GM10266 (cell line): ENCODE measurements around the gene THBS2.

Experiments used
- DNase-seq: peaks from one replicate; pipeline ENCODE4 v3.0.0; 2012; ENCODE audit errors: extremely low spot score
- CTCF ChIP-seq: IDR thresholded peaks from 2 replicates; pipeline ENCODE4 v1.5.1; 2012; ENCODE audit warnings: mild to moderate bottlenecking, low read depth; ENCODE audit not compliant: control insufficient read depth, insufficient read depth; ENCODE audit errors: missing control alignments

The THBS2 gene

GRCh38 chr6:169293196-169293595 lies 39.5 kb upstream of the THBS2 start:
- no peak for DNase-seq
- TF ChIP-seq CTCF, result no peak

- no peak for DNase-seq
- TF ChIP-seq CTCF, result no peak
Measured at GRCh38 chr6:169292338-169293124, 38.9 kb upstream of the THBS2 start.

- no peak for DNase-seq
- TF ChIP-seq CTCF, result no peak
Measured at GRCh38 chr6:169291646-169292337, 38.1 kb upstream of the THBS2 start.

GRCh38 chr6:169291148-169291547 lies 37.5 kb upstream of the THBS2 start:
- no peak for DNase-seq
- TF ChIP-seq CTCF, result no peak

- no peak for TF ChIP-seq CTCF
- no peak for DNase-seq
Measured at GRCh38 chr6:169289619-169290339, 36.1 kb upstream of the THBS2 start.

GRCh38 chr6:169289257-169289618 lies 35.6 kb upstream of the THBS2 start:
- no peak for DNase-seq
- TF ChIP-seq CTCF, result no peak
